SJSA1 (cell line): ENCODE results near the gene UBE2C. TPM values are rescaled to one million over a fixed set of nuclear protein-coding genes. Genes with fewer than 3 reads are reported as not detected.
A peak's percentile ranks its signal among the peaks of the same experiment; 100 is the strongest.

ENCODE experiments used
- DNase-seq, 2 experiments: peaks; one replicate each; pipeline ENCODE4 v3.0.0-alpha.2; 2015 to 2020; ENCODE audit warnings: low spot score in 2 of 2, low read depth in 1 of 2
- H3K27ac ChIP-seq: fragments of 250-450 bp; sonication (Bioruptor Pico); 2 replicates; pipeline ENCODE4 v1.5.1; 2020; ENCODE audit warnings: mild to moderate bottlenecking, moderate library complexity
- H3K27me3 ChIP-seq: fragments of 250-450 bp; sonication (Bioruptor Pico); replicated peaks from 2 replicates; pipeline ENCODE4 v1.5.1; 2020; ENCODE audit warnings: mild to moderate bottlenecking, moderate library complexity
- H3K36me3 ChIP-seq: fragments of 250-450 bp; sonication (Bioruptor Pico); 2 replicates; pipeline ENCODE4 v1.5.1; 2020; ENCODE audit warnings: mild to moderate bottlenecking
- H3K4me1 ChIP-seq: fragments of 250-450 bp; sonication (Bioruptor Pico); replicated peaks from 2 replicates; pipeline ENCODE4 v1.6.1; 2021; ENCODE audit warnings: mild to moderate bottlenecking
- H3K4me3 ChIP-seq: fragments of 250-450 bp; sonication (Bioruptor Pico); 2 replicates; pipeline ENCODE4 v1.5.1; 2020; ENCODE audit warnings: mild to moderate bottlenecking
- H3K9me3 ChIP-seq: fragments of 250-450 bp; sonication (Bioruptor Pico); replicated peaks from 2 replicates; pipeline ENCODE4 v1.5.1; 2020; ENCODE audit warnings: mild to moderate bottlenecking
- total RNA-seq: library from RNA; depleted of rRNA; stranded (reverse); fragments of >200 nt; shearing (Covaris generic); gene quantifications from 2 replicates; pipeline ENCODE4 v1.2.3, GENCODE V29; 2014

The UBE2C gene
- total RNA-seq, 1 experiment from 2014 or later = 249 TPM

DNA sequence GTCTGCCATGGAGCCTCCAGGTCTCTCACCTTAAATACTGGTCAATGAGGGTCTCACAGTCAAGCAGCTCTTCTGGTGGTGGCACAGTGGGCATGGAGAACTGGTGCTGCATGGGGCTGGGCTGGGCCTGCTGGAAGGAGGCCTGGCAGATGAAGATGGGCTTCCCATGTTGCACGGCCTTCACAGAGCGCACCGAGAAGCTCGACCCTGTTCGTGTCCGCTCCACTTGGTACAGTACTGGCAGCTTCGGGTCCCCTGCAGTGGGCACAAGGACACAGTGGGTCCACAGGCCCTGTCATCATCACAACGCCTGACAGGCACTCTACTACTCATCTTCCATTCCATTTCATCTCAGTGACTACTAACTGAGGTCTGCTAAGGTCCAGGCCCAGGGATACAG, 36.0 kb downstream of the UBE2C start:
- H3K4me1 ChIP-seq = no peaks in the 10 kb centered on the region
- H3K27me3 ChIP-seq = no peaks in the 10 kb centered on the region
- no peak overlapping the region for H3K4me3 ChIP-seq
- H3K36me3 ChIP-seq = peaks cover 52% of the 10 kb centered on the region
- no peak for DNase-seq
- no peak overlapping the region for H3K27ac ChIP-seq
- H3K9me3 ChIP-seq = no peaks in the 10 kb centered on the region

DNA sequence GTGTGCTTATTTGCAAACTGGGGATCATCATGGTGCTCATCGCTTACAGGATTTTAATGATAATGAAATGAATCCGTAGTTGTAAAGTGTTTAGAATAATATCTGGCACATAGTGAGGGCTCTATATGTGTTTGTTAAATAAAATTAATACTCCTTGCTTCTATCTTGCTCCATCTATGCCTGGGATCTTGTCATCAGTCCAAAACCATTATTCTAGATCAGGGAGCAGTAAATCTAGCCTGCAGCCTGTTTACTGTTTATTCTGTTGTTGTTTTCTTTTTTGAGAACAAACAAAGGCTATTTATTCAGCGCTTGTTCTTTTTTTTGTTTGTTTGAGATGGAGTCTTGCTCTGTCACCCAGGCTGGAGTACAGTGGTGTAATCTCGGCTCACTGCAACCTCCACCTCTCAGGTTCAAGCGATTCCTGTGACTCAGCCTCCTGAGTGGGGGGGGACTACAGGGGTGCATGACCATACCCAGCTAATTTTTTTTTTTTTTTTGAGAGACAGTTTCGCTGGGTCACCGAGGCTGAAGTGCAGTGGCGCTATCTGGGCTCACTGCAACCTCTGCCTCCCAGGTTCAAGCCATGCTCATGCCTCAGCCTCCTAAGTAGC, 36.6 kb downstream of the UBE2C start:
- Histone ChIP-seq H3K4me1 (no peaks in the 10 kb centered on the region), H3K27me3 (no peaks in the 10 kb centered on the region), H3K27ac (no peak overlapping the region), H3K9me3 (no peaks in the 10 kb centered on the region), H3K36me3 (peaks cover 49% of the 10 kb centered on the region), H3K4me3 (no peak overlapping the region)
- DNase-seq = no peak

DNA sequence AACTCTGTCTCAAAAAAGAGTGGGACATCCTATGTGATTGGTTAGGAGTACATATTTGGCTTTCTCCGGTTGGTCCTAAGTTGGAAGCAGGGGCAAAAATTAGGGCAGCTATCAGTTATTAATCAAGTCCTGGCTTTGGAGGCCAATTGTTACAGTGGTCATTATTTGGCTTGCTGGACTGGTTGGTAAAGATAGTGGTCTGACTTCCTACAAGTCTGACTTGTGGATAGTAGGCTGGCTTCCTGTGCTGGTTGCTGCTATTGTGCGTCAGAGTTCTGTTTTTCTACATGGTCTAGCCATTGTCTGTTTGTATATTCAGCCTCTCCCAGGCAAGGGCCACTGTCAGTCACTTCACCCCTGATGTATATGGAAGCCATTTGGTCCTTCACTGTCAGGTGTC, 37.8 kb downstream of the UBE2C start:
- no peaks in the 10 kb centered on the region for H3K9me3 ChIP-seq
- H3K36me3 ChIP-seq = peaks cover 48% of the 10 kb centered on the region
- H3K4me3 ChIP-seq = no peak overlapping the region
- no peaks in the 10 kb centered on the region for H3K27me3 ChIP-seq
- H3K27ac ChIP-seq = no peak overlapping the region
- no peak for DNase-seq
- H3K4me1 ChIP-seq = no peaks in the 10 kb centered on the region

DNA sequence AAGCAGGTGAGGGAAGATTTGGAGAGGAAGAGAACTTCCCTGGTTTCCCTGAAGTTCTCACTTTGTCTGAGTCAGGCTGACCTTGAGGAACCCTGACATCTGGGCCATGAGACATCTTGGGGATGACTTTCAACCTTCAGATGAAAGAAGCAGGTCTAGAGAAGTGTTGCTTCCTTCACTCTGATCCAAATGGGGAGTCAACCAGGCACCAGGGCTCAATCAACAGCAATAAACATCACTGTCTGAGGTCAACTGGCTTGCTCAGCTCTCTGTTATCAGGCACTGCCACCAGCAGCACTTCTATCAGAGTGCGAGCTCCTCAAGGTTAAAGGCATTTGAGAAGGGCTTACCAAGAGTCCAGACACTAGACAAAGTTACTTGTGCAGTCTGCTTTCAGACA, 38.5 kb downstream of the UBE2C start:
- peaks cover 44% of the 10 kb centered on the region for H3K36me3 ChIP-seq
- H3K27ac ChIP-seq = no peak overlapping the region
- H3K9me3 ChIP-seq = no peaks in the 10 kb centered on the region
- peaks cover 2% of the 10 kb centered on the region; the same call in 1 of the 2 replicates for H3K4me1 ChIP-seq
- H3K27me3 ChIP-seq = no peaks in the 10 kb centered on the region
- H3K4me3 ChIP-seq = no peak overlapping the region
- DNase-seq = no peak

DNA sequence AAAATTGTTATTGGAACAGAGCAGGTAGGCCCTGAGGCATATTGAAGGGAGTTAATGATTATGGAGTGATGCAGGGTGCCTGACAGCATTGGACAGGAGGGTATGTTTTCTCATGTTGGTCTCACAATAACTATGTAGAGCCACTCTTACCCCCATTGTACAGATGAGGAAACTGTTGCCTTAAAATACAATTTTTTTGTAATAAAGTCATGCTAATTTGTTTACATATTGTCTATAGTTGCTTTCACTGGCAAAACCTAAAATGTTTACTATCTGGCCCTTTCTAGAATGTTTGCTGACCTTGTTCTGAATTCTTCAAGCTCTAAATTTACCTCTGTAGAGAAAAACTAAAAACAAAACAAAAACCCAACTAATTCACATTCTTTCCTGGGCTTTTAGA, 39.1 kb downstream of the UBE2C start:
- no peak overlapping the region for H3K27ac ChIP-seq
- no peaks in the 10 kb centered on the region for H3K27me3 ChIP-seq
- peaks cover 40% of the 10 kb centered on the region for H3K36me3 ChIP-seq
- peaks cover 8% of the 10 kb centered on the region for H3K4me1 ChIP-seq
- no peak overlapping the region for H3K4me3 ChIP-seq
- no peak for DNase-seq
- no peaks in the 10 kb centered on the region for H3K9me3 ChIP-seq

DNA sequence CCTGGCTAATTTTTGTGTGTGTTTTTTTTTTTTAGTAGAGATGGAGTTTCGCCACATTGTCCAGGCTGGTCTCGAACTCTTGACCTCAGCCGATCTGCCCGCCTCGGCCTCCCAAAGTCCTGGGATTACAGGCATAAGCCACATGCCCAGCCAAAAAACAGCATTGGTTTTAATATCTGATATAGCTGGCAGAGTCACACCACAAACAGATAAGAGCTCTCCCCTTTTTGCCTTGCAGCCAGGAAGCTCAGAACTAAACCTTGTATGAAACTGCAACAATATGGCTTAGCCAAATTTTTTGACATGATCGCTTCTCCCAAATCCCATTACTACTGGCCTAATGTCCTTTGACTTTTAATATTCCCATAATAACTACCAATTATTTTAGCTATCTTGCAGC, 39.9 kb downstream of the UBE2C start:
- DNase-seq = no peak
- Histone ChIP-seq H3K9me3 (no peaks in the 10 kb centered on the region), H3K27ac (no peak overlapping the region), H3K36me3 (peaks cover 40% of the 10 kb centered on the region), H3K27me3 (no peaks in the 10 kb centered on the region), H3K4me3 (no peak overlapping the region), H3K4me1 (peaks cover 9% of the 10 kb centered on the region)

DNA sequence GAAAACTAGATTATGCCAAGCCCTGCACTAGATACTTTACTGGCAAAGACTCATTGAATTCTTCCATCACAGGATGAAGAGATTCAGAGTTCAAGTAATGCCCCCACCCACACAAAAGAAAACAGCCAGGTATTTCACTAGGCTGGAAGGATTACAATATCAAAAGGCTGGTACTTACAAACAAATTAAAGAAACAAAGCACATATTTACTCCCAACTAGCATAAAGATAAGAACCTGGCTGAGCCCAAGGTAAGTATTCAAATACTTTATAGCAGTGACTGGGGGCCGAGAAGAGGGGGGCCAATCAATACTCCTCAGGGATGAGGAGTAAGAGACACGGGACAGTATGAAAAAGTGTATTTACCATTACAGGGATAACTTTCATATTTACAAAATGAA, 41.0 kb downstream of the UBE2C start:
- Histone ChIP-seq H3K36me3 (peaks cover 33% of the 10 kb centered on the region), H3K4me1 (peaks cover 15% of the 10 kb centered on the region), H3K27me3 (no peaks in the 10 kb centered on the region), H3K9me3 (no peaks in the 10 kb centered on the region), H3K4me3 (no peak overlapping the region), H3K27ac (no peak overlapping the region)
- DNase-seq = no peak

DNA sequence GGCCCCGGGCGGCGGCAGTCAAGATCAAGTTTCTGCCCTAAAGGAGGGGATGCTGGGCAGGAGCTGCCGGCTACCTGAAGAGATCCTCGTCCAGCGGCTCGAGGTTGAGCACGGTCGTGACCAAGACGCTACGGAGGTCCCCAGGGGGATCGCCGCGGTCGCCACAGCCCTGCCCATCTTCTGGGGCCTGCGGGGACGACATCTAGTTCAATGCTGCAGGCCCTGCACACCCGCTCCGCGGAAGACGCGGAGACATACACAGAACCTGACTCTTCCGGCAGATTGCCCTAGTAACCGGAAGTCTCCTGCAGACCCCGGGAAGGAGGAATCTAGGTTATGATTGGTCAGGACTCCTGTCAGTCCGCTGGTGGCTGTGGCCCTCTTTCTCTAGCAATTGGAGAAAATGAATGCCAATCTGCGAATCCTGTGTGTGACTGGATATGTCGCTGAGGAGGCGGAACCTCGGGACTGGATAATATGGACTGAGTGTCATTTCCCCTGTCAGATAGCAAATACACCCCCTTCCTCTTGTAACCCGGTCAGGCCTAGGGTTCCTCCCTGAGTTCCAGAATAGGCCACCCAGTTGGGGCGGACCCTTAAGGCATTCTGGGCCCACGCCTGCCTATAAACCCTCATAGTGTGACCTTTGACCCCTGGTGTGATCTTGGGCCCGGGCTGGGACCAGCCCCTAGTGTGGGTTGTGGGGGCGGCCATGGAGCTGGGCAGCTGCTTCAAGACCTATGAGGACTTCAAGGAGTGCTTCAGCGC, 44.9 kb downstream of the UBE2C start, which contains the start of the genes ACOT8 and ZSWIM3:
ACOT8 (minus strand) TSS at position 279 of the 768 bp plus-strand sequence; CDS start at position 202, 77 bp downstream.
ZSWIM3 (plus strand) TSS at position 501 of the 768 bp plus-strand sequence; CDS start at position 713, 212 bp downstream.
- Histone ChIP-seq H3K27me3 (no peaks in the 10 kb centered on the region), H3K9me3 (no peaks in the 10 kb centered on the region), H3K36me3 (peaks cover 21% of the 10 kb centered on the region), H3K4me1 (peaks cover 15% of the 10 kb centered on the region), H3K27ac (0 out of 2 replicates have a peak within 1 kb of the TSS, but pooled peaks have one; percentile 37), H3K4me3 (peak within 1 kb of the TSS; percentile 64)
- peak; percentile 99 for DNase-seq

DNA sequence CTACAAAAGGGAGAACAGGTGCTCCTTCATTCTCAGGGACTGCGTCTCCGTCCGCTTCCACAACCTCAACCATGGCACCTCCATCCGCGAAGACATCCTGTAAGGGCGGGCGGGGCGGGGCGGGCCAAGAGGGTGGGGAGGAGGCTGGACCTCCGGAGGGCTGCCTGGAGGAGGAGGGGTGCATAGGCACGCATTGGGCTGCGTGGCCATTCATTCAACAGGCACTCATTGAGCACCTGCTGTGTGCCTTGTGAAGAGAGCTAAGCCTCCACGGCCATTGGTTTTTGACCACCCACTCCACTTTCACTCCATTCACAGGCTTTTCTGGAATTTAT, 45.4 kb downstream of the UBE2C start:
- H3K9me3 ChIP-seq = no peaks in the 10 kb centered on the region
- DNase-seq = no peak
- peak overlapping the region; percentile 64 for H3K4me3 ChIP-seq
- H3K4me1 ChIP-seq = peaks cover 15% of the 10 kb centered on the region
- peaks cover 19% of the 10 kb centered on the region for H3K36me3 ChIP-seq
- no peaks in the 10 kb centered on the region for H3K27me3 ChIP-seq
- 0 out of 2 replicates have a peak overlapping the region, but pooled peaks have one; percentile 37 for H3K27ac ChIP-seq

DNA sequence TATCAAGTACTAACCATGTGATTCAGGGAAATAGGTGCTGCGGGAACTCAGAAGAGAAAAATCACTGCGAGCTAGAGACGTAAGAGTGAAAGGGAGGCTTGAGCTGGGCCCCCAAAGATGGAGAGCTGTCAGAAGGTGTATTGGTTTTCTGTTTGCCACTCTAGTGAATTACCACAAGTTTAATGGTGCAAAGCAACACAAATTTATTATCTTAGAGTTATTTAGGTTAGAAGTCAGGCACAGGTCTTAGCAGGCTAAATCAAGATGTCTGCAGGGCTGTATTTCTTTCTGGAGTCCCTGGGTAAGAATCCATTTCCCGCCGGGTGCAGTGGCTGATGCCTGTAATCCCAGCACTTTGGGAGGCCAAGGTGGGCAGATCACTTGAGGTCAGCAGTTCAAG, 47.5 kb downstream of the UBE2C start:
- DNase-seq = no peak
- Histone ChIP-seq H3K36me3 (peaks cover 8% of the 10 kb centered on the region), H3K27ac (no peak overlapping the region), H3K4me3 (no peak overlapping the region), H3K27me3 (no peaks in the 10 kb centered on the region), H3K9me3 (no peaks in the 10 kb centered on the region), H3K4me1 (peaks cover 15% of the 10 kb centered on the region)

DNA sequence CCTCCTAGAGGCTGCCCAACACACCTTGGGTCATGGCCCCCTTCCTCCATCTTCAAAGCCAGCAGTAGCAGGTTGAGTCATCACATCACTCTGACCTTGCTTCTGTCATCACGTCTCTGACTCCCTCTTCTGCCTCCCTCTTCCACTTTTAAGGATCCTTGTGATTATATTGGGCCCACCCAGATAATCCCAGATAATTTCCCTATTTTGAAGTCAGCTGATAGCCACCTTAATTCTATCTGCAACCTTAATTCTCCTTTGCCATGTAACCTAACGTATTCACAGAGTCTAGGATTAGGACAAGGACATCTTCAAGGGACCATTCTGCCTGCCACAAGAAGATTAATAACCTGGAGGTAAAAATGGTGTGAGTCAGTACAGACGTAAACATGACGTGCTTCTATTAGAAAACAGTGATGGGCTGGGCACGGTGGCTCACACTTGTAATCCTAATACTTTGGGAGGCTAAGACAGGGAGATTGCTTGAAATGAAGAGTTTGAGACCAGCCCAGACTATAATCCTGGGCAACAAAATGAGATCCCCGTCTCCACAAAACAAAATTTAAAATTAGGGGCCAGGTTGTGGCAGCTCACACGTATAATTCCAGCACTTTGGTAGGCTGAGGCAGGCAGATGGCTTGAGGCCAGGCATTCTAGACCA, 48.2 kb downstream of the UBE2C start:
- Histone ChIP-seq H3K27ac (no peak overlapping the region), H3K4me1 (peaks cover 15% of the 10 kb centered on the region), H3K4me3 (no peak overlapping the region), H3K9me3 (no peaks in the 10 kb centered on the region), H3K36me3 (0 out of 2 replicates have a peak, but pooled peaks cover 5% of the 10 kb centered on the region), H3K27me3 (no peaks in the 10 kb centered on the region)
- DNase-seq = no peak

DNA sequence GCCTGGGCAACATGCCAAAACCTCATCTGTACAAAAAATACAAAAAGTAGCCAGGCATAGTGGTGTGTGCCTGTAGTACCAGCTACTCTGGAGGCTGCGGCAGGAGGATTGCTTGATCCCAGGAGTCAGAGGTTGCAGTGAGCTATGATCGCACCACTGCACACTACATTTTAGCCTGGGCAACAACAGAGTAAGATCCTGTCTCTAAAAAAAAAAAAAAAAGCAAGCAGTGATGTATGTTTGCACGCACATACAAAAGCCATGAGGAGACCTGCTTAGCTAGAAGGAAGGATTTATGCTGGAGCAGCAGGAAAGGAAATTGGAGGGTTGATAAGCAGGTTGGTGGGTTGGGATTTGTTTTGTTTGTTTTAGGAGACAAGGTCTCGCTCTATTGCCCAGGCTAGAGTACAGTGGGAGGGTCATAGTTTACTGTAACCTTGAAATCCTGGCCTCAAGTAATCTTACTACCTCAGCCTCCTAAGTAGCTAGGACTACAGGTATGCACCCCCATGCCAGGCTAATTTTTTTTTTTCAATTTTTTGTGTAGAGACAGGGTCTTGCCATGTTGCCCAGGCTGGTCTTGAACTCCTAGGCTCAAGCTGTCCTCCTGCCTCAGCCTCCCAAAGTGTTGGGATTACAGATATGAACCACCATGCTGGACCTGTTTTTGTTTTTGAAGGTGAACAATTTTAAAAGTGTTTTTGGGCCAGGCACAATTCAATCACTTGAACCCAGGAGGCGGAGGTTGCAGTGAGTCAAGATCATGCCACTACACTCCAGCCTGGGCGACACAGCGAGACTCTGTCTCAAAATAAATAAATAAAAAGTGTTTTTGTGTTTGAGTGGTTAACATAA, 49.0 kb downstream of the UBE2C start:
- Histone ChIP-seq H3K27me3 (no peaks in the 10 kb centered on the region), H3K27ac (no peak overlapping the region), H3K4me3 (no peak overlapping the region), H3K9me3 (no peaks in the 10 kb centered on the region), H3K36me3 (0 out of 2 replicates have a peak, but pooled peaks cover 5% of the 10 kb centered on the region), H3K4me1 (peaks cover 8% of the 10 kb centered on the region)
- no peak for DNase-seq
